Activated CD4-positive, alpha-beta T cell treated with anti-CD3 and anti-CD28 coated beads for 36 hours (primary cell): ENCODE results near the gene WNT1. TPM values are rescaled to one million over a fixed set of nuclear protein-coding genes. Genes with fewer than 3 reads are reported as not detected.

Source experiments
- ATAC-seq: fragments of 200-7000 bp; cut with Tn5 transposase; one replicate; pipeline ENCODE4 v1.10.0; 2021; ENCODE audit warnings: mild to moderate bottlenecking, moderate library complexity
- CTCF ChIA-PET: fragments of 350-600 bp; sonication (Branson Sonifier 250); formaldehyde crosslinking; loops from one replicate; lab custom pipeline; 2021; ENCODE audit warnings: antibody characterized with exemption; lab: Charles Lee
- POLR2A ChIA-PET: fragments of 350-600 bp; sonication (Branson Sonifier 250); formaldehyde crosslinking; loops from one replicate; lab custom pipeline; 2021; ENCODE audit warnings: antibody characterized with exemption, inconsistent platforms; lab: Charles Lee
- DNase-seq: peaks from one replicate; pipeline ENCODE4 v3.0.0-alpha.2; 2020
- H3K27ac Mint-ChIP-seq: one replicate; pipeline ENCODE4 v1.8.0; 2021; ENCODE audit warnings: mixed read lengths
- H3K27me3 Mint-ChIP-seq: one replicate; pipeline ENCODE4 v1.8.0; 2021; ENCODE audit warnings: mixed read lengths
- H3K36me3 Mint-ChIP-seq: one replicate; pipeline ENCODE4 v1.8.0; 2021; ENCODE audit warnings: low read depth, mixed read lengths
- H3K4me1 Mint-ChIP-seq: one replicate; pipeline ENCODE4 v1.8.0; 2021; ENCODE audit warnings: mixed read lengths
- H3K4me3 Mint-ChIP-seq: one replicate; pipeline ENCODE4 v1.8.0; 2021; ENCODE audit warnings: mild to moderate bottlenecking, moderate library complexity, mixed read lengths
- H3K9me3 Mint-ChIP-seq: one replicate; pipeline ENCODE4 v1.8.0; 2021; ENCODE audit warnings: low read depth, mixed read lengths
- intact Hi-C, 2 experiments: fragments of 100-400 bp; cut with DNase I in 1 of 2; cut with micrococcal nuclease in 1 of 2; formaldehyde crosslinking; loops; one replicate each; pipeline versions ENCODE4 v1.14.2 to v1.15.1; 2022 to 2024; cut with DNase I, micrococcal nuclease
- total RNA-seq, 2 experiments: library from RNA; stranded (reverse); gene quantifications; one replicate each; pipeline ENCODE4 v1.2.3, GENCODE V29; 2021

The WNT1 gene
- total RNA-seq, 2 experiments from 2014 or later = not detected

GRCh38 chr12:48958049-48958388 lies 20.1 kb upstream of the WNT1 start:
- Mint-ChIP-seq H3K36me3 (peaks cover 11% of the 10 kb centered on the region), H3K4me3 (peak overlapping the region; percentile 92), H3K27ac (no peak overlapping the region), H3K4me1 (peaks cover 23% of the 10 kb centered on the region), H3K27me3 (no peaks in the 10 kb centered on the region), H3K9me3 (no peaks in the 10 kb centered on the region)
- DNase-seq = no peak
- POLR2A ChIA-PET = interaction anchor here (0.6 to 1.4 kb wide), 6 partner anchors 8 to 173 kb away, joined by 3 to 5 read pairs (median 4); partner anchors contain the start of genes FKBP11, RND1 and TUBA1B
- CTCF ChIA-PET = interaction anchor here (0.5 to 4.5 kb wide), 15 partner anchors 11 to 163 kb away, joined by 3 to 20 read pairs (median 5); partner anchors contain the start of genes DDN, DDX23, FKBP11 and WNT1
- ATAC-seq = no peak
- intact Hi-C loops = loop anchor here in 1 of 2 experiments (5.0 kb wide), 1 partner anchor 801 kb away; the partner anchor contains the start of gene ASB8

GRCh38 chr12:48960834-48961233 lies 17.3 kb upstream of the WNT1 start:
- H3K36me3 Mint-ChIP-seq = peaks cover 1% of the 10 kb centered on the region
- ChIA-PET POLR2A (no interaction called here), CTCF (interaction anchor here (2.4 kb wide), 1 partner anchor 17 kb away, joined by 9 read pairs; the partner anchor contains the start of gene WNT1)
- intact Hi-C loops = no loop called here
- DNase-seq = no peak
- no peak overlapping the region for H3K27ac Mint-ChIP-seq
- no peak overlapping the region for H3K4me3 Mint-ChIP-seq
- no peaks in the 10 kb centered on the region for H3K9me3 Mint-ChIP-seq
- H3K4me1 Mint-ChIP-seq = peaks cover 12% of the 10 kb centered on the region
- no peaks in the 10 kb centered on the region for H3K27me3 Mint-ChIP-seq
- ATAC-seq = no peak

GRCh38 chr12:48961331-48961730 lies 16.8 kb upstream of the WNT1 start:
- Mint-ChIP-seq H3K36me3 (no peaks in the 10 kb centered on the region), H3K4me1 (peaks cover 7% of the 10 kb centered on the region), H3K27me3 (no peaks in the 10 kb centered on the region), H3K4me3 (no peak overlapping the region), H3K27ac (no peak overlapping the region), H3K9me3 (no peaks in the 10 kb centered on the region)
- POLR2A ChIA-PET = no interaction called here
- CTCF ChIA-PET = interaction anchor here (2.4 kb wide), 1 partner anchor 16 kb away, joined by 9 read pairs; the partner anchor contains the start of gene WNT1
- intact Hi-C loops = no loop called here
- ATAC-seq = no peak
- DNase-seq = no peak

GRCh38 chr12:48961801-48962200 lies 16.3 kb upstream of the WNT1 start:
- intact Hi-C loops = no loop called here

GRCh38 chr12:48965298-48965838 lies 12.8 kb upstream of the WNT1 start:
- Mint-ChIP-seq H3K9me3 (no peaks in the 10 kb centered on the region), H3K4me1 (peaks cover 15% of the 10 kb centered on the region), H3K27ac (no peak overlapping the region), H3K36me3 (no peaks in the 10 kb centered on the region), H3K27me3 (peaks cover 4% of the 10 kb centered on the region), H3K4me3 (no peak overlapping the region)
- ChIA-PET CTCF (interaction anchor here (0.6 to 0.7 kb wide), 2 partner anchors 30 to 40 kb away, joined by 3 read pairs; no protein-coding TSS in a partner anchor), POLR2A (no interaction called here)
- ATAC-seq (peak; percentile 57), DNase-seq (no peak)
- intact Hi-C loops = no loop called here

More at GRCh38 chr12:48961801-48962200, 16.3 kb upstream of the WNT1 start:
- Mint-ChIP-seq H3K4me3 (no peak overlapping the region), H3K27ac (no peak overlapping the region), H3K4me1 (peaks cover 5% of the 10 kb centered on the region), H3K36me3 (no peaks in the 10 kb centered on the region), H3K9me3 (no peaks in the 10 kb centered on the region), H3K27me3 (no peaks in the 10 kb centered on the region)
- POLR2A ChIA-PET = interaction anchor here (0.6 kb wide), 1 partner anchor 56 kb away, joined by 3 read pairs; no protein-coding TSS in a partner anchor
- no peak for DNase-seq
- ATAC-seq = no peak
- CTCF ChIA-PET = interaction anchor here (2.4 kb wide), 1 partner anchor 16 kb away, joined by 9 read pairs; the partner anchor contains the start of gene WNT1

GRCh38 chr12:48966177-48966895 lies 11.8 kb upstream of the WNT1 start:
- Mint-ChIP-seq H3K9me3 (no peaks in the 10 kb centered on the region), H3K4me1 (peaks cover 24% of the 10 kb centered on the region), H3K36me3 (no peaks in the 10 kb centered on the region), H3K27me3 (peaks cover 14% of the 10 kb centered on the region), H3K27ac (no peak overlapping the region), H3K4me3 (no peak overlapping the region)
- intact Hi-C loops = no loop called here
- CTCF ChIA-PET = interaction anchor here (0.6 to 3.8 kb wide), 9 partner anchors 10 to 39 kb away, joined by 3 to 26 read pairs (median 5); partner anchors contain the start of gene WNT1
- ATAC-seq (no peak), DNase-seq (no peak)
- POLR2A ChIA-PET = interaction anchor here (0.6 to 1.4 kb wide), 2 partner anchors 9 to 150 kb away, joined by 3 to 5 read pairs; partner anchors contain the start of gene ARF3

GRCh38 chr12:48967991-48968390 lies 10.1 kb upstream of the WNT1 start:
- DNase-seq = no peak
- CTCF ChIA-PET = interaction anchor here (0.5 to 3.8 kb wide), 11 partner anchors 10 to 366 kb away, joined by 3 to 26 read pairs (median 3); partner anchors contain the start of genes ARF3, KANSL2 and WNT1
- intact Hi-C loops = no loop called here
- Mint-ChIP-seq H3K27ac (no peak overlapping the region), H3K4me3 (no peak overlapping the region), H3K9me3 (no peaks in the 10 kb centered on the region), H3K27me3 (peaks cover 29% of the 10 kb centered on the region), H3K36me3 (no peaks in the 10 kb centered on the region), H3K4me1 (peaks cover 40% of the 10 kb centered on the region)
- POLR2A ChIA-PET = interaction anchor here (0.6 kb wide), 1 partner anchor 1833 kb away, joined by 3 read pairs; no protein-coding TSS in a partner anchor
- ATAC-seq = no peak

GRCh38 chr12:48968467-48968866 lies 9.7 kb upstream of the WNT1 start:
- Mint-ChIP-seq H3K27ac (no peak overlapping the region), H3K36me3 (no peaks in the 10 kb centered on the region), H3K4me3 (no peak overlapping the region), H3K9me3 (no peaks in the 10 kb centered on the region), H3K4me1 (peaks cover 40% of the 10 kb centered on the region), H3K27me3 (peaks cover 33% of the 10 kb centered on the region)
- ChIA-PET CTCF (interaction anchor here (0.6 to 3.8 kb wide), 12 partner anchors 10 to 287 kb away, joined by 3 to 26 read pairs (median 5); partner anchors contain the start of genes ARF3, KANSL2 and WNT1), POLR2A (interaction anchor here (0.6 kb wide), 1 partner anchor 1833 kb away, joined by 3 read pairs; no protein-coding TSS in a partner anchor)
- DNase-seq (no peak), ATAC-seq (no peak)
- intact Hi-C loops = no loop called here

- CTCF ChIA-PET = interaction anchor here (0.7 to 3.8 kb wide), 11 partner anchors 9 to 287 kb away, joined by 3 to 26 read pairs (median 5); partner anchors contain the start of genes ARF3, KANSL2 and WNT1
- POLR2A ChIA-PET = no interaction called here
- H3K36me3 Mint-ChIP-seq = no peaks in the 10 kb centered on the region
- no peaks in the 10 kb centered on the region for H3K9me3 Mint-ChIP-seq
- H3K27ac Mint-ChIP-seq = no peak overlapping the region
- DNase-seq = no peak
- peak overlapping the region; percentile 8 for H3K4me3 Mint-ChIP-seq
- intact Hi-C loops = no loop called here
- peaks cover 40% of the 10 kb centered on the region for H3K4me1 Mint-ChIP-seq
- H3K27me3 Mint-ChIP-seq = peaks cover 38% of the 10 kb centered on the region
- no peak for ATAC-seq
These were observed 8.9 kb upstream of the WNT1 start for GRCh38 chr12:48969160-48969771.

GRCh38 chr12:48969833-48970701 lies 8.1 kb upstream of the WNT1 start:
- intact Hi-C loops = loop anchor here in 1 of 2 experiments (10.0 kb wide), 1 partner anchor 965 kb away; the partner anchor contains the start of gene COL2A1
- ChIA-PET CTCF (interaction anchor here (0.7 to 3.8 kb wide), 9 partner anchors 8 to 117 kb away, joined by 3 to 26 read pairs (median 7); partner anchors contain the start of genes DDN and WNT1), POLR2A (no interaction called here)
- peak; percentile 25 for ATAC-seq
- DNase-seq = peak; percentile 58
- Mint-ChIP-seq H3K4me3 (no peak overlapping the region), H3K27me3 (peaks cover 44% of the 10 kb centered on the region), H3K4me1 (peaks cover 40% of the 10 kb centered on the region), H3K36me3 (no peaks in the 10 kb centered on the region), H3K9me3 (no peaks in the 10 kb centered on the region), H3K27ac (no peak overlapping the region)
